ENCODE measurements around the gene OR2T27.
"Not testable (repeated sequence)": the region's sequence is repeated elsewhere in the genome, so short reads cannot be mapped to it uniquely, and the experiment has no call there.

OR2T27 gene

GRCh38 chr1:248639652-248640051, 15.7 kb downstream of the OR2T27 start:
- not testable (repeated sequence) for DNase-seq

DNA sequence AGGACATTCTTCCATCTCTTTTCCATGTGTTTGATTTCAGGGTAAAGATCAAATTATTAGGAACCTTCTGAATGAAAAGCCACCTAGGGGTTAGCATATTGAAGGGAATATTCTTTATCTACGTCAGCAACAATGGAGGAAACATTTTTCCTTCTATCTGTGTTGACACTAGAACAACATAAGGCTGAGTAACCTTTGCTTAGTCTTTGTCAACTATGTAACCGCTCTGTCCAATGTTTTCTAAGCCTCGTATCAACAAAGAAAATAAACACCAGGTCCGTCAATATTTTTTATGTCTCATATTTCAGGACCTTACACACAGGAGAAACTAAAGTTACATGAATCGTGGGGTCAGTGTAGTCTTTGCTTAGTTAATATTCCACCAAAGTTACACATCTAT, 18.7 kb downstream of the OR2T27 start:
- DNase-seq = not testable (repeated sequence)

DNA sequence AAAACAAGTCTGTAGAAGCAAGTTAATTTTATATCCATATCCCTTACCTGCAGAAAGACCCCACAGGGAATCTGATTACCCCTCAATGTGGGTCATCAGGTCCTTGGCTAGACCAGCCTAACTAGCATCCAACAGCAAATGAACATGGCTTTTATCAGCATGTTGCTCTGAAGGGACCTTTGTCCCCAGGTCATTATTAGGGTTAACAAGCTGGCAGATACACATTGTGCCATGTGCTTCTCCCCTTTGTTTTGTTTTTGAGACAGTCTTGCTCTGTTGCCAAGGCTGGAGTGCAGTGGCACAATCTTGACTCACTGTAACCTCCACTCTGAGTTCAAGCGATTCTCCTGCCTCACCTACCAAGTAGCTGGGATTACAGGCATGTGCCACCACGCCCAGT, 20.3 kb downstream of the OR2T27 start, which contains the start of gene OR2T11:
TSS of gene OR2T11 (minus strand) at position 101 of the 400 bp plus-strand sequence. CDS start 7,963 bp downstream, outside the sequence.
- DNase-seq = not testable (repeated sequence)

DNA sequence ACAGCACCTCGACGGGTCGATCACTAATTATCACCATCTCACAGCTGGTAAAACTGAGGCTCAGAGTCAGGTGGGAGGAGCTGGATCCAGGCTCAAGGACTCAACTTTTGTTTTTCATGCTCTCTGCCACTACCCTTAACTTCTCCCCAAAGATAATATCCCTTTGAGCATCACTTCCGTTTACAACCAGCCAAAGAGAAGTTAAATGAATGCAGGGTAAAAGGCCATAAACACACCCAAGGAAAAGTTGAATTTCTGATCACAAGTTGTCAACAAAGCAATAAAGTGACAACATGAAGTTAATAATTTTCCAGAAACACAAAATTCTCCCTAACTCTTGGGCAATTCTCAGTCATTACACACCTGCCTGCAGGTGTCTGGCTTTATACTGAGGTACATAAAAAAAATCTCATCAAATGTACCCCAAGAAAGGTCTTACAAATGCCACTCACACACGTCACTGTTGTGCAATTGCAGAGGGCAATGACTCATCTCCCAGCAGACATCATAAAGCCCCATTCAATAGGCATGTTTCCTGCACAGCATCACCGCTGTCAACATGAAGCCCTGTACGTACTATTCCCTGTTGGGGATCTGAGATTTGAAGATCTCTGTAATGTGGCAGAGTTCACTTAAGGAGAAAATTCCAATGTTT, 23.8 kb downstream of the OR2T27 start:
- DNase-seq = no peak

GRCh38 chr1:248630551-248630950, 24.8 kb downstream of the OR2T27 start:
- DNase-seq = no peak

- no peak for DNase-seq
Measured at GRCh38 chr1:248627971-248628844, 27.1 kb downstream of the OR2T27 start.

DNA sequence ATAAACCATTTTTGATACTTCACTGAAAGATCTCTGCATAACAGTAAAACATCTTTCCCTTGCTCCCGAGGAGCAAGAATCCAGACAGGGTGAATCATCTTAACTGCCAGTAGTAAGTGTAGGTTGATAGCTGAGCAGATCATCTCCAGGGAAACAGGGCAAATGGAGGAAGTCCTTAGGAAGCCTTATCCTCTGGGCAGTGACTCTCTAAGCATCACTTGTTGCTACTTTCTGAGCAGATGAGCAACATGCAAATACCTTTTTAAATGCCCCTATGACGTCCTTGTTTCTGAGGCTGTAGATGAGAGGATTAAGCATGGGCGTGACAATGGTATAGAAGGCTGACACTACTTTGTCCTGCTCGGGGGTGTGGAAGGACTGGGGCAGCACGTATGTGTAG, 29.4 kb downstream of the OR2T27 start:
- no peak for DNase-seq

GRCh38 chr1:248625166-248625565, 30.2 kb downstream of the OR2T27 start:
- no peak for DNase-seq

- no peak for DNase-seq
Measured at GRCh38 chr1:248622570-248623001, 32.7 kb downstream of the OR2T27 start.

- no peak for DNase-seq
Measured at GRCh38 chr1:248621770-248622169, 33.6 kb downstream of the OR2T27 start.

GRCh38 chr1:248618878-248619277, 36.5 kb downstream of the OR2T27 start:
- DNase-seq = no peak

GRCh38 chr1:248618119-248618518, 37.2 kb downstream of the OR2T27 start:
- no peak for DNase-seq

DNA sequence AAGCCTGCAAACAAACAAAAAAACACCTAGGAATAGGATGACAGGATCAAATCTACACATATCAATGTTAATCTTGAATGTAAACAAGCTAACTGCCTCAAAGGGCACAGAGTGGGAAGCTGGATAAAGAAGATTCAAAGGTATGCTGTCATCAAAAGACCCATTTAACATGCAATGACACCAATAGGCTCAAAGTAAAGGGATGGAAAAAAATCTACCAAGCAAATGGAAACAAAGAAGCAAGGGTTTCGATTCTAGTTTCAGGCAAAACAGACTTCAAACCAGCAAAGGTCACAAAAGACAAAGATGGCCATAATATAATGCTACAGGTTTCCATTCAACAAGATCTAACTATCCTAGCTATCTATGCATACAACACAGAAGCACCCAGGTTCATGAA, 41.6 kb downstream of the OR2T27 start:
- no peak for DNase-seq

DNA sequence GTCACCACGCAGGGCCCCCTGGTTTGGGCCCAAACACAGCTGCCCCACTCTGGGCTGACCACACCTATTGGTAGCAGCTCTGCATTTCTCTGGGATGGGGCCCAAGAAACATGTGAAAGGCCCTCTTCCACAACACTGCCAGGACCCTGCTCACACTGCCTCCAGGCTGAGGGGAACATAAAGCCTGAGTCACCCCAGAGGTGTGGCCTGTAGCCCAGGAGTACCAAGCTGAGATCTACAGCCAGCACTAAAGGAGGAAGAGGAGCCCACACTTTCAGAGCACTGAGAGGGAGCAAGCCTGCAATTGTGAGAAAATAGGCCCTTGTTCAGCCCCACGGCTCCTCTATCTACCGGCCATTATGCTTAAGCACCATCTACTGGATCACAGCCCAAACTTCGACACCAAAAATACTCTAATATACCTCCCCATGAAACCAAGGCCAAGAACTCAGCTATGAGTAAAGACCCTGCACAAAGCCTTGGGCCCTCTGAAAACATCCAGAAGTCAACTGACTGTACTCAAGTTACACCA, 43.4 kb downstream of the OR2T27 start:
- no peak for DNase-seq

DNA sequence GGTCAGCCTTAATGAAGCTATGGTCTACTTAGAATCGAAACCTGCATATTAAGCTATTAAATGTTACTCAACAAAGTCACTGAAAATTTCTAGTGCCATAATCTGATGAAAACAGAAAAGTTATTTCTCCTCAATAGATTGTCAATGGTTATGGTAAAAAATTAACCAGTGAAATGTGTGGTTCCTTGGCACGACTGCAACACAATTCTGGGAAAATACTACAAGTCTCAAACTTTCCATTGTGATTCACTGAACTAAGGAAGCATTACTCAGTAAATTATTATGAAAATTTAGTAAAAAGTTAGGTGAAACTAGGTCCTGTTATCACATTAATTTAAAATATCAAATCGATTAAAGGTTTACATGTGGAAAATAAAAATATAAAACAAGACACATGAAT, 45.0 kb downstream of the OR2T27 start:
- DNase-seq = no peak

Measured in T1000 (cell line).